ENCODE data around the gene SUSD4. TPM values are rescaled to one million over a fixed set of nuclear protein-coding genes. Genes with fewer than 3 reads are reported as not detected.

Gene SUSD4
- total and polyA plus RNA-seq, 2 of the 8 experiments (the other 6 are each of a cell fraction or from before 2014, with no cell fraction given), result 3.9 to 5.2 TPM

GRCh38 chr1:223186800-223187199 is 177.2 kb downstream of the SUSD4 start:
- Histone ChIP-seq H3K23me2 (ENCODE audit: low read depth, low read length) (no peaks in the 10 kb centered on the region), H2BK5ac (ENCODE audit: low read depth, low read length) (no peak overlapping the region), H3K14ac (ENCODE audit: insufficient read length) (no peak overlapping the region), H2BK20ac (ENCODE audit: low read length) (no peak overlapping the region), H4K91ac (replicated peaks; ENCODE audit: insufficient read length, low read length) (no peak overlapping the region), H3K4me2 (ENCODE audit: insufficient read depth in 1 of 2, low read depth in 2 of 2, low read length in 2 of 2) (no peak overlapping the region), H2AK5ac (ENCODE audit: low read depth, low read length) (no peak overlapping the region), H2BK120ac (replicated peaks; ENCODE audit: low read depth, low read length) (no peak overlapping the region), H3K79me1 (ENCODE audit: low read depth, low read length) (no peaks in the 10 kb centered on the region), H3K79me2 (ENCODE audit: control insufficient read depth in 1 of 2, insufficient read depth in 2 of 2, low read length in 2 of 2) (no peaks in the 10 kb centered on the region), H3K36me3 (ENCODE audit: control insufficient read depth in 2 of 4, insufficient read depth in 4 of 4, low read length in 3 of 4) (no peaks in the 10 kb centered on the region), H2BK15ac (ENCODE audit: low read length) (no peak overlapping the region), H3K4me1 (replicated peaks in 1 of 4; ENCODE audit: control insufficient read depth in 3 of 4, insufficient read depth in 4 of 4, low read length in 3 of 4) (no peaks in the 10 kb centered on the region), H3K9me3 (ENCODE audit: insufficient read depth in 2 of 2, low read depth in 1 of 2, low read length in 1 of 2) (no peaks in the 10 kb centered on the region), H3K9ac (replicated peaks in 1 of 4; ENCODE audit: extremely low read depth in 1 of 4, low read depth in 3 of 4, low read length in 3 of 4) (no peak overlapping the region), H2AFZ (ENCODE audit: low read length) (no peak overlapping the region), H4K20me1 (replicated peaks in 1 of 2; ENCODE audit: control insufficient read depth in 1 of 2, insufficient read depth in 2 of 2, low read length in 2 of 2) (no peaks in the 10 kb centered on the region), H3K18ac (ENCODE audit: extremely low read depth, low read length) (no peak overlapping the region), H3K4ac (replicated peaks; ENCODE audit: insufficient read length, low read depth, low read length) (no peak overlapping the region), H3K56ac (replicated peaks; ENCODE audit: insufficient read length, low read depth, low read length) (no peak overlapping the region), H4K8ac (ENCODE audit: extremely low read depth, insufficient read depth, low read length) (no peak overlapping the region), H4K5ac (ENCODE audit: insufficient read length, low read depth, low read length) (no peak overlapping the region), H3K27ac (ENCODE audit: low read depth, low read length) (no peak overlapping the region), H3K23ac (ENCODE audit: insufficient read length) (no peak overlapping the region), H2BK12ac (ENCODE audit: low read depth, low read length) (no peak overlapping the region), H3K4me3 (ENCODE audit: extremely low read depth in 1 of 4, insufficient read depth in 2 of 4, low read depth in 3 of 4, low read length in 4 of 4) (no peak overlapping the region), H3K27me3 (replicated peaks in 1 of 4; ENCODE audit: control insufficient read depth in 3 of 4, extremely low read depth in 1 of 4, insufficient read depth in 3 of 4, low read length in 3 of 4) (no peaks in the 10 kb centered on the region)
- WGBS, 2 experiments (ENCODE audit: extremely low coverage in 1 of 2, insufficient coverage in 1 of 2, insufficient read length in 1 of 2, insufficient replicate concordance in 2 of 2, low coverage in 1 of 2, low lambda C conversion rate in 2 of 2, missing lambda C conversion rate in 1 of 2), result 91% methylated on average over 3 of the region's 3 CpGs; no CpG with 5 or more reads in 1 of the 2 experiments
- CTCF ChIA-PET (ENCODE audit: partially characterized antibody), result interaction anchor here (0.6 to 1.5 kb wide), 8 partner anchors 10 to 1471 kb away, joined by 3 to 9 read pairs (median 3); no protein-coding TSS in a partner anchor
- FAIRE-seq (no peak), DNase-seq (ENCODE audit: low read depth in 1 of 2, low spot score in 2 of 2) (no peak)
- POLR2A ChIA-PET (ENCODE audit: partially characterized antibody), result no interaction called here
- TF ChIP-seq POU5F1 (IDR thresholded peaks at IDR 0.05; ENCODE audit: low read depth, low read length), result no peak

Data from H1 (cell line).